C4-2B (cell line): ENCODE measurements around the gene CDC42BPB.

Source experiments
- CTCF ChIP-seq: fragments of 450-650 bp; conservative IDR thresholded peaks from 2 replicates; pipeline ENCODE4 v1.5.1; 2017; ENCODE audit warnings: mild to moderate bottlenecking
- ZFX ChIP-seq: fragments of 450-650 bp; IDR thresholded peaks from 2 replicates; pipeline ENCODE4 v1.6.1; 2017

- TF ChIP-seq CTCF (no peak), ZFX (no peak)
Measured at GRCh38 chr14:102932484-102933248, 124.7 kb downstream of the CDC42BPB start.
